ENCODE data around the gene CNIH4. TPM values are rescaled to one million over a fixed set of nuclear protein-coding genes. Genes with fewer than 3 reads are reported as not detected.
A peak's percentile ranks its signal among the peaks of the same experiment; 100 is the strongest.
"Not testable (repeated sequence)": the region's sequence is repeated elsewhere in the genome, so short reads cannot be mapped to it uniquely, and the experiment has no call there.

CNIH4 gene
- total RNA-seq, 1 donor from 2014 or later = 52.7 TPM

- DNase-seq (ENCODE audit: low spot score) = no peak
- Mint-ChIP-seq H3K27me3 (ENCODE audit: low read depth) (peaks cover 4% of the 10 kb centered on the region), H3K9me3 (ENCODE audit: low read depth) (peaks cover 12% of the 10 kb centered on the region), H3K36me3 (ENCODE audit: low read depth) (peaks cover 4% of the 10 kb centered on the region), H3K27ac (ENCODE audit: unreplicated experiment) (no peak overlapping the region), H3K4me1 (ENCODE audit: low read depth) (peaks cover 3% of the 10 kb centered on the region), H3K4me3 (ENCODE audit: unreplicated experiment) (no peak overlapping the region)
- TF ChIP-seq CTCF (IDR thresholded peaks at IDR 0.05) = no peak
Measured at GRCh38 chr1:224339442-224340033, 17.1 kb upstream of the CNIH4 start.

GRCh38 chr1:224340453-224341384 lies 16.0 kb upstream of the CNIH4 start:
- Mint-ChIP-seq H3K9me3 (ENCODE audit: low read depth) (peaks cover 12% of the 10 kb centered on the region), H3K4me3 (ENCODE audit: unreplicated experiment) (peak overlapping the region; percentile 66)
- peak; percentile 92 for DNase-seq (ENCODE audit: low spot score)
- not testable (repeated sequence) for H3K27ac Mint-ChIP-seq (ENCODE audit: unreplicated experiment); H3K36me3 Mint-ChIP-seq (ENCODE audit: low read depth); H3K4me1 Mint-ChIP-seq (ENCODE audit: low read depth); H3K27me3 Mint-ChIP-seq (ENCODE audit: low read depth)

DNA sequence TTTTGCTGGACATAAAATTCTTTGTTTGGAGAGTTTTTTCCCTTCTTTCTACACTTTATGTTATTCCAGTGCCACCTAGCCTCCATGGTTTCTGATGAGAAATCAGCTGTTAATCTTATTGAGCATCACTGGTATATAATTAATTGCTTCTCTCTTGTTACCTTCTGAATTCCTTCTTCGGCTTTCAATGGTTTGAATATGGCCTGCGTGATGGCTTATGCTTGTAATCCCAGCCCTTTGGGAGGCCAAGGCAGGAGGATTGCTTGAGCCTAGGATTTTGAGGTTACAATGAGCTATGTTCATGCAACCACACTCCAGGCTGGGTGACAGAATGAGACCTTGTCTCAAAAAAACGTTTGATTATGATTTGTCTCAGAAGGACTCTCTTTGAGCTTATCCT lies 13.0 kb upstream of the CNIH4 start:
- Mint-ChIP-seq H3K4me3 (ENCODE audit: unreplicated experiment) (no peak overlapping the region), H3K9me3 (ENCODE audit: low read depth) (peaks cover 12% of the 10 kb centered on the region), H3K27me3 (ENCODE audit: low read depth) (peaks cover 7% of the 10 kb centered on the region), H3K27ac (ENCODE audit: unreplicated experiment) (no peak overlapping the region), H3K4me1 (ENCODE audit: low read depth) (peaks cover 3% of the 10 kb centered on the region), H3K36me3 (ENCODE audit: low read depth) (peaks cover 4% of the 10 kb centered on the region)
- TF ChIP-seq CTCF (IDR thresholded peaks at IDR 0.05) = no peak
- no peak for DNase-seq (ENCODE audit: low spot score)

- H3K36me3 Mint-ChIP-seq (ENCODE audit: low read depth) = peaks cover 3% of the 10 kb centered on the region
- H3K4me1 Mint-ChIP-seq (ENCODE audit: low read depth) = no peaks in the 10 kb centered on the region
- DNase-seq (ENCODE audit: low spot score) = no peak
- H3K27ac Mint-ChIP-seq (ENCODE audit: unreplicated experiment) = no peak overlapping the region
- peaks cover 6% of the 10 kb centered on the region for H3K9me3 Mint-ChIP-seq (ENCODE audit: low read depth)
- H3K27me3 Mint-ChIP-seq (ENCODE audit: low read depth) = peaks cover 4% of the 10 kb centered on the region
- H3K4me3 Mint-ChIP-seq (ENCODE audit: unreplicated experiment) = no peak overlapping the region
- no peak for TF ChIP-seq CTCF (IDR thresholded peaks at IDR 0.05)
Measured at GRCh38 chr1:224348137-224348536, 8.5 kb upstream of the CNIH4 start.

- H3K36me3 Mint-ChIP-seq (ENCODE audit: low read depth); H3K9me3 Mint-ChIP-seq (ENCODE audit: low read depth); H3K27me3 Mint-ChIP-seq (ENCODE audit: low read depth); H3K4me3 Mint-ChIP-seq (ENCODE audit: unreplicated experiment); DNase-seq (ENCODE audit: low spot score); H3K4me1 Mint-ChIP-seq (ENCODE audit: low read depth); H3K27ac Mint-ChIP-seq (ENCODE audit: unreplicated experiment): not testable (repeated sequence)
Measured at GRCh38 chr1:224349716-224350115, 7.0 kb upstream of the CNIH4 start.

- H3K4me3 Mint-ChIP-seq (ENCODE audit: unreplicated experiment); H3K4me1 Mint-ChIP-seq (ENCODE audit: low read depth); H3K9me3 Mint-ChIP-seq (ENCODE audit: low read depth): not testable (repeated sequence)
Measured at GRCh38 chr1:224352436-224353085, 4.1 kb upstream of the CNIH4 start.

More at GRCh38 chr1:224352436-224353085, 4.1 kb upstream of the CNIH4 start:
- not testable (repeated sequence) for DNase-seq (ENCODE audit: low spot score); H3K36me3 Mint-ChIP-seq (ENCODE audit: low read depth); H3K27ac Mint-ChIP-seq (ENCODE audit: unreplicated experiment); H3K27me3 Mint-ChIP-seq (ENCODE audit: low read depth)
